ENCODE results near the gene IGFBP2.

DNA sequence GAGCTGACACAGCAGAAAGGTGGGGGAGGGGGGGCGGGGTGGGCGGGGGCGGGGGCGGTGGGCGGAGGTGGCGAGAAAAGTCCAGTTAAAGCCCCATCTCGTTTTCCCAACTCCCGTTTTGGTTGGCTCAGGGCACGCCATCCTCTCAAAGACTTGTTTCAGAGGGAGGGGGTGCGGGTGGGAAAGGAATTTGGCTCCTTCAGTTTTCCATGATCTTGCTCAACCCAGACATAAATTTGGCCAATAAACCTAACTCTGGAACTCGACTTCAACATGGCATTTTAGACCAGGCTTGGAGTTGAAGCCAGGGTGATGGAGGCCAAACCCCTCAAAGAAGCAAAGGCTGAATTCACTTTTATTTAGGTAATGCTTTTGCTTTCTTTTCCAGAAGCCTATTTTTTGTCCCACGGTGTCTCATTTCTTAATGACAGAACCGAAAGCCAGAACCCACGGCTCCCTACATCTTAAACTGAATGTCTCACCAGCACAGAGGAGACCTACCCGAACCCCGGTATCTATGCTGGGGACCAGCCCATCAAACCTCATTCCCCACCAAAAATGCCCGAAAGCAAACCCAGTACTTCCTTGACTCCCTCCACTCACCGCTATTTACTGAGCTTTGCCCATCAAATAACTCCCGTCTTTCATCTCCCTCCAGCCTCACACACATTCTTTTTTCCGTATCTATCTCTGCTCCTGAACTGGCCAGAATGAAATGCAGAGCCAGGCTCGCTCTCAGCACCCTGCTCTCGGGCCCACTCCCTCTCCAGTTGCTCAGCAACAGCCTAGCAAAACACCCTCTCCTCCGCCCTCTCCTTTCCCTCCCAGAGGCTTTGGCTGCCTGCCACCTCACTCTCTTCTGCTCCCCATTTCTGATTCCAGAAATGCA is 57.9 kb downstream of the IGFBP2 start:
- TF ChIP-seq SP2 (IDR thresholded peaks at IDR 0.05; ENCODE audit: low read length) (no peak), TCF12 (IDR thresholded peaks at IDR 0.05; ENCODE audit: low read depth, low read length) (no peak), CEBPB (IDR thresholded peaks at IDR 0.05; ENCODE audit: low read depth, low read length) (no peak), CHD1 (IDR thresholded peaks at IDR 0.05; ENCODE audit: low read depth, low read length) (no peak), EP300 (IDR thresholded peaks at IDR 0.05; ENCODE audit: borderline replicate concordance in 1 of 2, low read depth in 2 of 2, low read length in 2 of 2) (no peak), BACH1 (IDR thresholded peaks at IDR 0.05; ENCODE audit: low read length) (no peak), RXRA (IDR thresholded peaks at IDR 0.05; ENCODE audit: insufficient read depth, low read depth, low read length) (no peak)
- TF ChIP-seq, protein P1, sequence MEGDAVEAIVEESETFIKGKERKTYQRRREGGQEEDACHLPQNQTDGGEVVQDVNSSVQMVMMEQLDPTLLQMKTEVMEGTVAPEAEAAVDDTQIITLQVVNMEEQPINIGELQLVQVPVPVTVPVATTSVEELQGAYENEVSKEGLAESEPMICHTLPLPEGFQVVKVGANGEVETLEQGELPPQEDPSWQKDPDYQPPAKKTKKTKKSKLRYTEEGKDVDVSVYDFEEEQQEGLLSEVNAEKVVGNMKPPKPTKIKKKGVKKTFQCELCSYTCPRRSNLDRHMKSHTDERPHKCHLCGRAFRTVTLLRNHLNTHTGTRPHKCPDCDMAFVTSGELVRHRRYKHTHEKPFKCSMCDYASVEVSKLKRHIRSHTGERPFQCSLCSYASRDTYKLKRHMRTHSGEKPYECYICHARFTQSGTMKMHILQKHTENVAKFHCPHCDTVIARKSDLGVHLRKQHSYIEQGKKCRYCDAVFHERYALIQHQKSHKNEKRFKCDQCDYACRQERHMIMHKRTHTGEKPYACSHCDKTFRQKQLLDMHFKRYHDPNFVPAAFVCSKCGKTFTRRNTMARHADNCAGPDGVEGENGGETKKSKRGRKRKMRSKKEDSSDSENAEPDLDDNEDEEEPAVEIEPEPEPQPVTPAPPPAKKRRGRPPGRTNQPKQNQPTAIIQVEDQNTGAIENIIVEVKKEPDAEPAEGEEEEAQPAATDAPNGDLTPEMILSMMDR (IDR thresholded peaks at IDR 0.05; ENCODE audit: control extremely low read depth in 1 of 3, insufficient read depth in 1 of 3, low read depth in 1 of 3, low read length in 3 of 3), result no peak
- TF ChIP-seq, protein P2, sequence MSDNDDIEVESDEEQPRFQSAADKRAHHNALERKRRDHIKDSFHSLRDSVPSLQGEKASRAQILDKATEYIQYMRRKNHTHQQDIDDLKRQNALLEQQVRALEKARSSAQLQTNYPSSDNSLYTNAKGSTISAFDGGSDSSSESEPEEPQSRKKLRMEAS (IDR thresholded peaks at IDR 0.05), result no peak
- TF ChIP-seq, protein P3, sequence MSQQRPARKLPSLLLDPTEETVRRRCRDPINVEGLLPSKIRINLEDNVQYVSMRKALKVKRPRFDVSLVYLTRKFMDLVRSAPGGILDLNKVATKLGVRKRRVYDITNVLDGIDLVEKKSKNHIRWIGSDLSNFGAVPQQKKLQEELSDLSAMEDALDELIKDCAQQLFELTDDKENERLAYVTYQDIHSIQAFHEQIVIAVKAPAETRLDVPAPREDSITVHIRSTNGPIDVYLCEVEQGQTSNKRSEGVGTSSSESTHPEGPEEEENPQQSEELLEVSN (IDR thresholded peaks at IDR 0.05), result no peak

Measured in H1 (cell line).